Endothelial cell of hepatic sinusoid (primary cell): ENCODE measurements around the gene L1CAM.
"Not testable (repeated sequence)": the region's sequence is repeated elsewhere in the genome, so short reads cannot be mapped to it uniquely, and the experiment has no call there.

Experiments
- in situ Hi-C: cut with HindIII; loops from 2 replicates; pipeline ENCODE4 v1.10.0; 2017; ENCODE audit warnings: low sequenced_read_pairs

L1CAM gene

GRCh38 chrX:153831429-153832150 is 54.4 kb downstream of the L1CAM start:
- in situ Hi-C loops: no loop called here

GRCh38 chrX:153830640-153831428 is 55.1 kb downstream of the L1CAM start:
- in situ Hi-C loops: no loop called here

- in situ Hi-C loops: no loop called here
Measured at GRCh38 chrX:153829799-153830639, 56.0 kb downstream of the L1CAM start, which contains the start of gene PDZD4. Gene PDZD4, minus strand, starts transcription at chrX:153830544. Its CDS starts 246 bp downstream, at chrX:153830298.

GRCh38 chrX:153829549-153829798 is 56.5 kb downstream of the L1CAM start:
- in situ Hi-C loops: no loop called here

GRCh38 chrX:153828723-153829548 is 57.0 kb downstream of the L1CAM start:
- in situ Hi-C loops: no loop called here

- in situ Hi-C loops: no loop called here
Measured at GRCh38 chrX:153828308-153828707, 57.7 kb downstream of the L1CAM start.

GRCh38 chrX:153827903-153828302 is 58.1 kb downstream of the L1CAM start:
- in situ Hi-C loops: no loop called here

GRCh38 chrX:153827016-153827415 is 59.0 kb downstream of the L1CAM start:
- in situ Hi-C loops: no loop called here

GRCh38 chrX:153825042-153825441 is 60.9 kb downstream of the L1CAM start:
- in situ Hi-C loops: no loop called here

- in situ Hi-C loops: no loop called here
Measured at GRCh38 chrX:153824348-153824747, 61.6 kb downstream of the L1CAM start.

- in situ Hi-C loops: no loop called here
Measured at GRCh38 chrX:153821066-153821465, 64.9 kb downstream of the L1CAM start.

GRCh38 chrX:153820601-153821000 is 65.4 kb downstream of the L1CAM start:
- in situ Hi-C loops: no loop called here

- in situ Hi-C loops: no loop called here
Measured at GRCh38 chrX:153819384-153820040, 66.5 kb downstream of the L1CAM start.

GRCh38 chrX:153818571-153819383 is 67.2 kb downstream of the L1CAM start:
- in situ Hi-C loops: no loop called here

- in situ Hi-C loops: not testable (repeated sequence)
Measured at GRCh38 chrX:153818064-153818463, 67.9 kb downstream of the L1CAM start.

GRCh38 chrX:153816831-153817690 is 68.9 kb downstream of the L1CAM start:
- in situ Hi-C loops: no loop called here

- in situ Hi-C loops: no loop called here
Measured at GRCh38 chrX:153814591-153815315, 71.2 kb downstream of the L1CAM start.

- in situ Hi-C loops: no loop called here
Measured at GRCh38 chrX:153813161-153813560, 72.8 kb downstream of the L1CAM start.
